Activated CD8-positive, alpha-beta memory T cell treated with anti-CD3 and anti-CD28 coated beads for 48 hours (primary cell): ENCODE results near the gene CBR3.
A peak's percentile ranks its signal among the peaks of the same experiment; 100 is the strongest.
"Not testable (repeated sequence)": the region's sequence is repeated elsewhere in the genome, so short reads cannot be mapped to it uniquely, and the experiment has no call there.

Experiments
- DNase-seq, 3 experiments: peaks; one replicate each; pipeline ENCODE4 v3.0.0-alpha.2; 2020; ENCODE audit warnings: low read depth in 2 of 3, low spot score in 2 of 3

Gene CBR3

DNA sequence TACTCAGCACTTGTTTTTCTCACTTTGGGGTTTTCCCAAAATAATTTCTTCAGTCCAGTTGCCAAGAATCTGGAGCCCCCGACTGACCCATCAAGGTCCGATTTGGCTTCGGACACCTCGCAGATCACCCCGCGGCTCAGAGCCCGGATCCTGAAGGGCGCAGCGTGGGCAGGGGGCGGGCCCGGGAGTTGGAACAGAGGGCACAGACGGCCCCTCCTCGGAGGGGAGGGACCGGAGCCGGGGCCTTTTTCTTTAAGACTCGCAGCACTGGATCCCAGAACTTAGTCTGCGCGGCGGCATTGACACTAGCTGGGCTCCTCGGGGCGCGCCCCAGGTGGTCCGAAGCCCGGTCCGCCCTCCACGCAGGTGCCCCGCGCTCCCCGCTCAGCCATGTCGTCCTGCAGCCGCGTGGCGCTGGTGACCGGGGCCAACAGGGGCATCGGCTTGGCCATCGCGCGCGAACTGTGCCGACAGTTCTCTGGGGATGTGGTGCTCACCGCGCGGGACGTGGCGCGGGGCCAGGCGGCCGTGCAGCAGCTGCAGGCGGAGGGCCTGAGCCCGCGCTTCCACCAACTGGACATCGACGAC, at the start of gene CBR3:
Gene CBR3, plus strand, starts transcription at position 277 of the 588 bp plus-strand sequence. Its CDS starts 114 bp downstream, at position 391.
- peak; percentile 30 to 33 (median 32) for DNase-seq

DNA sequence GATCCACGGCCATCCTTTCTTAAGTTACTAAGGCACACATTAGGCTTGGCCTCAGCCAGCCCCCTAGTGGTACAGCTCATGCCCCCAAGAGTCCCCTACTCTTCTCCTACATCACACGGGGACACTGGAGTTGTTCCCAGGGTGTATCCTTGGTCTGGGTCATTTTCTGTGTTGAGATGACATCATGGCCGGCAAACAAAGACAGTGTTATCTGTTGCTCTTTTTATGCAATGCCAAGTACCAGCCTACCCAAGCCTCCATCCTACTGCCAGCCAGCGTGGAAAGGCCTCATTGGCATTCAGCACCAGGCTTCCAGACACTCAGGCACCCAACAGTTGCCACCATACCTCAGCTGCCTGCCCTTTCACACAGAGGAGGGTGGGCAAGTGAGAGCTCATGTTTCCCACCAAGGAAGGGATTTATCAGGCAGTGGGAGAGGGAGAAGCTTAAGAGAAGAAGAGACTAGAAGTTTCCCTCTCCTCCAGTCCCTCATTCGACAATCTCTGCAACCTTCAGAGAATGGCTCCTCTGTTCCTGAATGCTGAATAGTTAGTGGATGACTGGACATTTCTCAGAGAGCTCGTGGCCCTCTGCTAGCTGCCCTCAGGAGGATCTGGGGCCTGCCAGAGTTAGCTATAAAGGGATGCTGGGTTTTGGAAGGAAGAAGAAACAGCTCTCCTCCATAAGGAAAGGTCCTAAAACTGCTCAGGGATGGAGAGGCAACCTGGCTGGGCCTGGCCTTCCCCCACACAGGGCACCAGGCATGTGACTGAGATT, 47.3 kb upstream of the CBR3 start:
- DNase-seq: no peak

DNA sequence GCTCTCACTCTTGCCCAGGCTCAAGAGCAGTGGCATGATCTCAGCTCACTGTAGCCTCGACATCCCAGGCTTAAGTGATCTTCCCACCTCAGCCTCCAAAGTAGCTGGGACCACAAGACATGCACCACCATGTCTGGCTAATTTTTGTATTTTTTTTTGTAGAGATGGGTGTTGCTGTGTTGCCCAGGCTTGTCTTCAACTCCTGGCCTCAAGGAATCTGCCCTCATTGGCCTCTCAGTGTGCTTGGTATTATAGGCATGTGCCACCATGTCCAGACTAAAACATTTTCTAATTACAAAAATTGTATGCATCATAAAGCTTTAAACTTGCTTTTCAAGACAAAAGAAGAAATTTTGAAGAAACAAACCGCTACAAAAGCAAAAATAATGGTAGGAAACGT, 44.9 kb upstream of the CBR3 start:
- no peak for DNase-seq

- DNase-seq: no peak
These were observed 42.2 kb upstream of the CBR3 start for GRCh38 chr21:36092681-36093080.

DNA sequence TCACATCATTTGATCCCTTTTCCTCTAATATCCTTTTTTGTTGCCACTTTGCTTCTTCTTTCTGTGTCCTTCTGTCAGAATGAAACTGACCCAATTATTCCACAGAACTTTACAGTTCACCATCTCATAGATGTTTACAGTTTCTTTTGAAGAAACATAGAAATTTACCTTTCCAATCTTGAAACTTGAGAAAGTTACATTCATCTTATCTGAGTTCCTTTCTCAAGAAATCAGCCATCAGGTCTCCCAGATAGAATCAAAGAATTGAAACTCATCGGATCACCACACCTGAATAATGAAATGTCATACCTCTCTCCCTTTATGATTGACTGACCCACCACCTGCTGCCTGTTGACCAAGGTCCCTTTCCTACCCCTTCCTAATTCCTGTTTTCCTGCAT, 41.4 kb upstream of the CBR3 start:
- no peak for DNase-seq

DNA sequence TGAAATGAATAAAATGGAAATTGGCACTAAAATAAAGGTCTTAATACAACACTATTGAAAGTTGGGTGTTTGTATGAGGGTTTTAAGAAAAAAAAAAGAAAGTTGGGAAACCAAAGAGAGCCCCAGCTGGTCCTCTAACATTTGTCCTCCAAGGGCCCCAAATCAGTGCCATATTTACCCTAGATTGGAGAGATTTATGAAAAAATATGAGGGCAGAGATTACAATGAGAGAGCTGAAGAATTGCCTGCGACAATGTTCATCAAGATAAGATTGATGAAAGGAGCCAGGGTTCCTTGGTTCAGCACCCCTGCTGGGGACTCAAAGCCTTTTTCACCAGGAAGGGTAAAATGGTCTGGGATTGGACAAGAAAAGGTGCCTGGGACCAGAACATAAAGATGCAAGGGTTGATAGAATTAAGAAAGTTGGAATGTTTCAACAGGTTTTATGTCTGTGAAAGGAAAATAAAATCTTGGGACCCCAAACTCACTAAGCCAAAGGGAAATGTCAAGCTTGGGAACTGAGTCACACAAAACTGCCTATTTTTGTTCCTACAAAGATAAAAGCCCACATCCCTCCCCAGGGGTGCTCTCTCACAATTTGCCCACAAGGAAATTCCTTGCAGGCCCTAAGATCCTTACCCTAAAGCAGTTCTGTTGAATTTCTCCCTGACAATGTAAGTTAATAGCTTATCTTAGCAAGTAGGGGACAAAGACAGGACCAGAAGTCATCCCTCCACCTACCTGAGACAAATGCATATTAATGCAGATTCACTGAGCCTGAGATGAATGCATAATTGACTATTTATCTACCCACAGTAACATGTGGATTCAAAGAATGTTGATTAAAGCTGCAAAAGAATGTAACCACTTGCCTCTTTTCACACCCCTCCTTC, 38.2 kb upstream of the CBR3 start:
- no peak for DNase-seq

- no peak for DNase-seq
These were observed 37.3 kb upstream of the CBR3 start for GRCh38 chr21:36097427-36098181.

- no peak for DNase-seq
These were observed 36.7 kb upstream of the CBR3 start for GRCh38 chr21:36098182-36098532.

DNA sequence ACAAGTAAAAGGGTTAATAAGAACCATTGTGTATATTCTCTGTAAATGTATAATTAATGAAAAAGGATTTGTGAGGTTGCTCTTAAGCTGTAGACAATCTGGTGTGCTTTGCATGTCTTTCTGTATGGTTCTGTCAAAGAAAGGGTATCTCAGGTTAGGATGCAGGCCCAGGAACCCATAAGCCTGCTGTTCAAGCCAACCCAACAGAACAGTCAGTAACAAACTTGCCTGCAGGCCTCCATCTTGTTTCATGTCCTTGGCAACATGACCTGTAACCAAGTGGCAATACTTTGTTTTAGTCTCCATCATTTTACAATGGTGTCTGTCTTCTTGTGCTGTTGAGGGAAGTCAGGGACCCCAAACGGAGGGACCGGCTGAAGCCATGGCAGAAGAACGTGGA, 35.9 kb upstream of the CBR3 start:
- DNase-seq: no peak

- not testable (repeated sequence) for DNase-seq
These were observed 35.1 kb upstream of the CBR3 start for GRCh38 chr21:36099695-36100211.

- DNase-seq: no peak
These were observed 33.8 kb upstream of the CBR3 start for GRCh38 chr21:36100971-36101641.

DNA sequence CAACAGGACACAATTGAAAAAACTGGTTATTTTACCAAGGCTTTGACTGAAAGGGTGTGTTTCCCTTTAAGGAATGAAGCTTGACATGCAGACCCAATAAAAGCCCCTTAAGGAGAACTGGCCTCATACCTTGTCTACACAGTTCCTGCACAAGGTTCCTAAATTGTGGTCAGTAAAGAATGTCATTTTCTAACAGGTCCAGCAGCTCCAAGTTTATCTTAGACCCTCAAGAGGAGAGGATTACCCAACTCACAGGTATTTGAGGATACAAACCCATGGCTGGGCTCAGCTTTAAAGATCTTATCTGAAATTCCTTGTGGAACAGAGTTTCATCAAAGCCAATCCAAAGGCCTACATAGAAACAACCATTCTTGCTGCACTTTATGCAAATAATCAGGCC, 31.4 kb upstream of the CBR3 start:
- DNase-seq: no peak

DNA sequence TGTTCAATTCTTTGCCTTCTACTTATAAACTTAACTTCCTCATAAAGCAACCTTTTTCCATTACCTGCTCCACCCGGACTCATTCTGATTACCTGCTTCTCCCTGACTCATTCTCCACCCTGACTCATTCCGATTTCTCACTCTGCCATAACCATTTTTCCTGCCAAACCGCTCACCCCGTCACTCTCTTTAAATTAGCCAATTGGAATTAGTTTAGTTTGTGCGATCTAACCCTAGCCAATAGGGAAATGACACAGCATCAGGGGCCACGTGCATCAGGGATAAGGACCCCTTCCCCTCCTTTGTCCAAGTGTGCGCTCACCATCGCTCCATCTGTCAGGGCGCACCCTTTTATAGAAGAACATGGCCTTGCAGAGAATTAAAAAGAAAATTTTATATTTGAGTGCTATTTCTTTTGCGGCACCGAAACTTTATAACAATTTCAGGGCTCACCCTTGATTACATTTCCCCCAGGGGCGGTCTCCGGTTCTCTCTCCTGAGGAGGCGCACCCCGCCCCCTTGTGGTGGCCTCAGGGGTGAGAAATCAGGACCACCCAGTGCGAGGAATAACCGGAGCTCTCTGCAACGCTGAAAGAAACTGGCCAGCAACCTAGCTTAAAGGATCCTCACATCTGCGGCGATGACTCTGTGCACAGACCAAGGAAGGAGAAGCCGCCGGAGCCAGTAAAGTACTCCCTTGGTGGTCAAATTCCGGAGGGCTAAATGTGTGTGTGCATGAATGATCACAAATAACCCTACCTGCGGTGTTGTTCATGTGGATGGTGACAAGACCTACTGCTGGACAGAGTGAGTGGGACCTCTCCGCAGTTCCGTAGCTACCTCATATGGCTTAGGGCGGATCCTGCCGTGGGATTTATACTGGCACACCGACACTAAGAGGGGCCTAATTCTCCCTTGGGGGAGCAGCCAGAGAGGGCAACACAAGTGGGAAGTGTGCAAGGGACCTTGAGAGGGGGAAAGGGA, 30.3 kb upstream of the CBR3 start:
- peak in 2 of 3 experiments; percentile 14 to 23 for DNase-seq

DNA sequence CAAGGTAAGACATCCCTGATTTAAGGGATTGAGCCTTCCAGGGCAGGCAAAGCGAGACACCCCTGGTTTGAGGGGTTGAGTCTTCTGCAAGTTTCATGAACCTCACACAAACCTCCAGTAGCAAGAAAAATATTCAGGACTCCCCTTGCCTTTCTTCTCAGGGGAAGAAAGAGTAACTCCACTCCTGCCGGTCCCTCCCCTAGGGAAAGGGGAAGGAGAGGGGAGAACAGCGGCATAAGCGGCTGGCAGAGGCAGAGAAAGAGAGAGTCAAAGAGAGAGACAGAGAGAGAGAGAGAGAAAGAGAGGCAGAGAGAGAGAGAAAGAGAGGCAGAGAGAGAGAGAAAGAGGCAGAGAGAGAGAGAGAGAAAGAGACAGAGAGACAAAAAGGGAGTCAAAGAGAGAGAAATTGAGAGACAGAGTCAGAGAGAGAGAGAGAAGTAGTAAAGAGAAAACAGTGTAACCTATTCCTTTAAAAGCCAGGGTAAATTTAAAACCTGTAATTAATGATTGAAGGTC, 29.5 kb upstream of the CBR3 start:
- no peak for DNase-seq

GRCh38 chr21:36109868-36110267, 25.0 kb upstream of the CBR3 start:
- no peak for DNase-seq

DNA sequence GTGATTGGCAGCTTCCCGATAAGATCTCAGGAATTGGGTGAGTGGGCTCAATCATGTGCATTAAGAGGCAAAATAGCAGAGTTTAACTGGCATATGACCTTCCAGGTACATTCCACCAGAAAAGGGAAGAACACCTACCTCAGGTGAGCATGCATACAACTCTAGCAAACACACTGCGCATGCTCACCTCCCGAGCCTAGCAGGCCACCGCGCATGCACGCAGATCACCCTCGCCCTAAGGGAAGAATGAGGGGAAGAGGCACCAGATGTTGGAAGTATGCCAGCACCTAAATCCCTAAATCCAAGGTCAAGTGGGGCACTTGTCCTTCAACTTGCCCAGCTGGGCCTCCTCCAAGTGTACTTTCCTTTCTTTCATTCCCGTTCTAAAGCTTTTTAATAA, 23.6 kb upstream of the CBR3 start:
- DNase-seq: no peak

- DNase-seq: no peak
These were observed 21.0 kb upstream of the CBR3 start for GRCh38 chr21:36113647-36114428.

DNA sequence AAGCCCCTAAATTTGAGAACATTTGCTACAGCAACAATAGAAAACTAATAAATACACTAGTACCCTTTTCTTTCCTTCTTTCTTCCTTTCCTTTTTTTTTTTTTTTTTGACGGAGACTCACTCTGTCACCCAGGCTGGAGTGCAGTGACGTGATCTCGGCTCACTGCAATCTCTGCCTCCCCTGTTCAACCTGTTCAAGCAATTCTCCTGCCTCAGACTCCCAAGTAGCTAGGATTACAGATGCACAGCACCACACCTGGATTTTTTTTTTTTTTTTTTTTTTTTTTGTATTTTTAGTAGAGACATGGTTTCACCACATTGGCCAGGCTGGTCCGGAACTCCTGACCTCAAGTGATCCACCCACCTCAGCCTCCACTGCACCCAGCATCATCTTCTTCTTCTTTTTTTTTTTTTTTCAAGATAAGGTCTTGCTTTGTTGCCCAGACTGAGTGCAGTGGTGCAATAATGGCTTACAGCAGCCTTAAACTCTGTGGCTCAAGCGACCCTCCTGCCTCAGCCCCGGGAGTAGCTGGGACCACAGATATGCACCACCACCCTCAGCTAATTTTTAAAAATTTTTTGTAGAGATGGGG, 19.6 kb upstream of the CBR3 start:
- DNase-seq: no peak
